ENCODE results near the gene SWAP70. TPM values are rescaled to one million over a fixed set of nuclear protein-coding genes. Genes with fewer than 3 reads are reported as not detected.

The SWAP70 gene
- polyA plus RNA-seq, 3 donors, result 10.9 to 26.4 (median 13.8) TPM

GRCh38 chr11:9777525-9777924 lies 113.6 kb downstream of the SWAP70 start:
- Histone ChIP-seq H3K4me2 (replicated peaks; ENCODE audit: extremely low read depth, low read length, poor library complexity, severe bottlenecking) (no peak overlapping the region), H3K36me3 (replicated peaks in 1 of 2; ENCODE audit: control insufficient read depth in 1 of 2, insufficient read depth in 2 of 2, low read length in 2 of 2) (peaks cover 41 to 85% of the 10 kb centered on the region in 2 donors), H3K27me3 (ENCODE audit: control insufficient read depth in 2 of 2, insufficient read depth in 2 of 2, low read length in 2 of 2) (no peaks in the 10 kb centered on the region), H3K4me3 (replicated peaks in 1 of 3; ENCODE audit: low read depth in 2 of 3, low read length in 3 of 3) (no peak overlapping the region), H3K9me3 (replicated peaks in 1 of 2; ENCODE audit: control insufficient read depth in 1 of 2, insufficient read depth in 1 of 2, low read length in 2 of 2) (no peaks in the 10 kb centered on the region), H3K79me2 (ENCODE audit: insufficient read depth, low read length) (no peaks in the 10 kb centered on the region), H2AFZ (ENCODE audit: insufficient read depth, low read depth, low read length, poor library complexity, severe bottlenecking) (no peak overlapping the region), H4K20me1 (ENCODE audit: insufficient read depth, low read length) (no peaks in the 10 kb centered on the region), H3K27ac (ENCODE audit: low read depth in 1 of 2, low read length in 2 of 2) (no peak overlapping the region), H3K9ac (ENCODE audit: insufficient read depth, low read length, poor library complexity, severe bottlenecking) (no peak overlapping the region), H3K4me1 (ENCODE audit: control insufficient read depth in 1 of 2, insufficient read depth in 2 of 2, low read length in 2 of 2) (no peaks in the 10 kb centered on the region)
- no peak for DNase-seq
- intact Hi-C loops (cut with micrococcal nuclease), result no loop called here
- H3K9me3 Mint-ChIP-seq, result no peaks in the 10 kb centered on the region
- no peaks in the 10 kb centered on the region for H3K27me3 Mint-ChIP-seq (ENCODE audit: low read depth in 3 of 3)
- no peak for TF ChIP-seq CTCF (IDR thresholded peaks at IDR 0.05)
- H3K4me1 Mint-ChIP-seq, result no peaks in the 10 kb centered on the region
- no peak overlapping the region for H3K27ac Mint-ChIP-seq
- H3K36me3 Mint-ChIP-seq, result peaks cover 66 to 67% of the 10 kb centered on the region in 2 donors
- no peak overlapping the region for H3K4me3 Mint-ChIP-seq
- 100% methylated on average over 1 of the region's 5 CpGs for WGBS (ENCODE audit: insufficient coverage)

GRCh38 chr11:9780929-9781328 lies 117.1 kb downstream of the SWAP70 start:
- H4K20me1 ChIP-seq (ENCODE audit: insufficient read depth, low read length), result no peaks in the 10 kb centered on the region
- no peak overlapping the region for H3K9ac ChIP-seq (ENCODE audit: insufficient read depth, low read length, poor library complexity, severe bottlenecking)
- H3K4me1 ChIP-seq (ENCODE audit: control insufficient read depth in 1 of 2, insufficient read depth in 2 of 2, low read length in 2 of 2), result no peaks in the 10 kb centered on the region
- H2AFZ ChIP-seq (ENCODE audit: insufficient read depth, low read depth, low read length, poor library complexity, severe bottlenecking), result no peak overlapping the region
- 100% methylated on average over 1 of the region's 4 CpGs for WGBS (ENCODE audit: insufficient coverage)
- H3K27me3 Mint-ChIP-seq (ENCODE audit: low read depth in 3 of 3), result no peaks in the 10 kb centered on the region
- H3K4me3 ChIP-seq (replicated peaks in 1 of 3; ENCODE audit: low read depth in 2 of 3, low read length in 3 of 3), result no peak overlapping the region
- H3K4me1 Mint-ChIP-seq, result no peaks in the 10 kb centered on the region
- no peaks in the 10 kb centered on the region for H3K9me3 ChIP-seq (replicated peaks in 1 of 2; ENCODE audit: control insufficient read depth in 1 of 2, insufficient read depth in 1 of 2, low read length in 2 of 2)
- H3K27me3 ChIP-seq (ENCODE audit: control insufficient read depth in 2 of 2, insufficient read depth in 2 of 2, low read length in 2 of 2), result no peaks in the 10 kb centered on the region
- H3K9me3 Mint-ChIP-seq, result peaks cover 0 to 2% (median 0%) of the 10 kb centered on the region in 7 donors
- H3K4me3 Mint-ChIP-seq, result no peak overlapping the region
- H3K4me2 ChIP-seq (replicated peaks; ENCODE audit: extremely low read depth, low read length, poor library complexity, severe bottlenecking), result no peak overlapping the region
- no peak for TF ChIP-seq CTCF (IDR thresholded peaks at IDR 0.05)
- DNase-seq, result no peak
- H3K36me3 Mint-ChIP-seq, result peaks cover 79 to 87% of the 10 kb centered on the region in 2 donors
- no peak overlapping the region for H3K27ac Mint-ChIP-seq
- peaks cover 63 to 94% of the 10 kb centered on the region in 2 donors for H3K36me3 ChIP-seq (replicated peaks in 1 of 2; ENCODE audit: control insufficient read depth in 1 of 2, insufficient read depth in 2 of 2, low read length in 2 of 2)
- H3K79me2 ChIP-seq (ENCODE audit: insufficient read depth, low read length), result no peaks in the 10 kb centered on the region
- intact Hi-C loops (cut with micrococcal nuclease), result no loop called here
- no peak overlapping the region for H3K27ac ChIP-seq (ENCODE audit: low read depth in 1 of 2, low read length in 2 of 2)

All from CD14-positive monocyte (primary cell).